Smooth muscle cell of the brain vasculature (primary cell): ENCODE results near the gene KLK6.

Experiments used
- DNase-seq: peaks from one replicate; pipeline ENCODE4 v3.0.0-alpha.2; 2012; ENCODE audit warnings: low read depth, low spot score

Gene KLK6

GRCh38 chr19:50952910-50953309 is 16.5 kb downstream of the KLK6 start, which contains the start of gene KLK5:
Gene KLK5 (minus strand): TSS chr19:50953038. CDS start chr19:50952657, 381 bp downstream.
- no peak for DNase-seq

- no peak for DNase-seq
Measured at GRCh38 chr19:50949861-50950260, 19.5 kb downstream of the KLK6 start.

GRCh38 chr19:50947123-50947522 is 22.3 kb downstream of the KLK6 start:
- DNase-seq = no peak

GRCh38 chr19:50944795-50945194 is 24.6 kb downstream of the KLK6 start:
- DNase-seq = no peak

GRCh38 chr19:50943074-50943828 is 26.1 kb downstream of the KLK6 start:
- DNase-seq = no peak

- DNase-seq = no peak
Measured at GRCh38 chr19:50939596-50939995, 29.8 kb downstream of the KLK6 start.

- no peak for DNase-seq
Measured at GRCh38 chr19:50933640-50934039, 35.8 kb downstream of the KLK6 start.

- DNase-seq = no peak
Measured at GRCh38 chr19:50932690-50933083, 36.7 kb downstream of the KLK6 start.

- DNase-seq = no peak
Measured at GRCh38 chr19:50932018-50932689, 37.2 kb downstream of the KLK6 start.

- DNase-seq = no peak
Measured at GRCh38 chr19:50931023-50931422, 38.4 kb downstream of the KLK6 start.

GRCh38 chr19:50928831-50929230 is 40.6 kb downstream of the KLK6 start:
- DNase-seq = no peak

- no peak for DNase-seq
Measured at GRCh38 chr19:50926144-50926543, 43.2 kb downstream of the KLK6 start.

- DNase-seq = no peak
Measured at GRCh38 chr19:50925734-50926133, 43.7 kb downstream of the KLK6 start.

- DNase-seq = no peak
Measured at GRCh38 chr19:50924586-50924985, 44.8 kb downstream of the KLK6 start.

- DNase-seq = peak; percentile 32
Measured at GRCh38 chr19:50922317-50922853, 47.0 kb downstream of the KLK6 start.

GRCh38 chr19:50921426-50922316 is 47.7 kb downstream of the KLK6 start:
- DNase-seq = no peak

GRCh38 chr19:50916069-50916468 is 53.3 kb downstream of the KLK6 start:
- DNase-seq = no peak

- DNase-seq = no peak
Measured at GRCh38 chr19:50912727-50913716, 56.4 kb downstream of the KLK6 start.

GRCh38 chr19:50912102-50912599 is 57.2 kb downstream of the KLK6 start:
- no peak for DNase-seq
